Upper lobe of right lung (tissue), 1 donor: ENCODE data around the gene ERICH6. TPM values are rescaled to one million over a fixed set of nuclear protein-coding genes. Genes with fewer than 3 reads are reported as not detected.

Experiments
- ATAC-seq: fragments of 200-7000 bp; cut with Tn5 transposase; one replicate; pipeline ENCODE4 v1.9.1; 2020; ENCODE audit warnings: mild to moderate bottlenecking, moderate library complexity
- DNase-seq: peaks from one replicate; pipeline ENCODE4 v3.0.0-alpha.2; 2020
- H3K27ac ChIP-seq: fragments of 200-600 bp; one replicate; pipeline ENCODE4 v1.8.0; 2022
- H3K27me3 ChIP-seq: fragments of 200-600 bp; one replicate; pipeline ENCODE4 v1.8.0; 2022; ENCODE audit warnings: mild to moderate bottlenecking
- H3K36me3 ChIP-seq: fragments of 200-600 bp; one replicate; pipeline ENCODE4 v1.8.0; 2022
- H3K4me1 ChIP-seq: fragments of 200-600 bp; one replicate; pipeline ENCODE4 v1.8.0; 2022
- H3K4me3 ChIP-seq: fragments of 200-600 bp; one replicate; pipeline ENCODE4 v1.8.0; 2022; ENCODE audit warnings: mild to moderate bottlenecking
- H3K9me3 ChIP-seq: fragments of 200-600 bp; one replicate; pipeline ENCODE4 v1.8.0; 2022
- intact Hi-C: fragments of 100-400 bp; cut with DNase I; formaldehyde crosslinking; loops from one replicate; pipeline ENCODE4 v1.11.0; 2022
- total RNA-seq: library from RNA; stranded (reverse); fragmentation: NEBNext Ultra II Directional; extraction: Animal tissue kit (Norgen Biotek cat#: 25700); gene quantifications from one replicate; pipeline ENCODE4 v1.2.1, GENCODE V29; 2021
- TF ChIP-seq, protein P1 (sequence below): fragments of 200-600 bp; IDR thresholded peaks from one replicate; pipeline ENCODE4 v1.8.0; 2022; ENCODE audit warnings: antibody characterized with exemption
- donor health status: DM: no; HTN: yes; CAD: no; lungs with severe emphysema.

ERICH6 gene
- total RNA-seq, 1 donor from 2014 or later, result not detected

- no peak for ATAC-seq
- no peaks in the 10 kb centered on the region for H3K27me3 ChIP-seq
- DNase-seq, result no peak
- no peaks in the 10 kb centered on the region for H3K36me3 ChIP-seq
- H3K9me3 ChIP-seq, result no peaks in the 10 kb centered on the region
- no peaks in the 10 kb centered on the region for H3K4me1 ChIP-seq
- no peak overlapping the region for H3K4me3 ChIP-seq
- H3K27ac ChIP-seq, result no peak overlapping the region
- TF ChIP-seq, protein P1, sequence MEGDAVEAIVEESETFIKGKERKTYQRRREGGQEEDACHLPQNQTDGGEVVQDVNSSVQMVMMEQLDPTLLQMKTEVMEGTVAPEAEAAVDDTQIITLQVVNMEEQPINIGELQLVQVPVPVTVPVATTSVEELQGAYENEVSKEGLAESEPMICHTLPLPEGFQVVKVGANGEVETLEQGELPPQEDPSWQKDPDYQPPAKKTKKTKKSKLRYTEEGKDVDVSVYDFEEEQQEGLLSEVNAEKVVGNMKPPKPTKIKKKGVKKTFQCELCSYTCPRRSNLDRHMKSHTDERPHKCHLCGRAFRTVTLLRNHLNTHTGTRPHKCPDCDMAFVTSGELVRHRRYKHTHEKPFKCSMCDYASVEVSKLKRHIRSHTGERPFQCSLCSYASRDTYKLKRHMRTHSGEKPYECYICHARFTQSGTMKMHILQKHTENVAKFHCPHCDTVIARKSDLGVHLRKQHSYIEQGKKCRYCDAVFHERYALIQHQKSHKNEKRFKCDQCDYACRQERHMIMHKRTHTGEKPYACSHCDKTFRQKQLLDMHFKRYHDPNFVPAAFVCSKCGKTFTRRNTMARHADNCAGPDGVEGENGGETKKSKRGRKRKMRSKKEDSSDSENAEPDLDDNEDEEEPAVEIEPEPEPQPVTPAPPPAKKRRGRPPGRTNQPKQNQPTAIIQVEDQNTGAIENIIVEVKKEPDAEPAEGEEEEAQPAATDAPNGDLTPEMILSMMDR, result no peak
- intact Hi-C loops, result no loop called here
These were observed 31.0 kb upstream of the ERICH6 start for GRCh38 chr3:150734795-150735119.

- Histone ChIP-seq H3K9me3 (no peaks in the 10 kb centered on the region), H3K4me1 (no peaks in the 10 kb centered on the region), H3K27ac (no peak overlapping the region), H3K36me3 (no peaks in the 10 kb centered on the region), H3K27me3 (no peaks in the 10 kb centered on the region), H3K4me3 (no peak overlapping the region)
- TF ChIP-seq, protein P1, result no peak
- no peak for DNase-seq
- ATAC-seq, result no peak
- intact Hi-C loops, result no loop called here
These were observed 30.4 kb upstream of the ERICH6 start for GRCh38 chr3:150733936-150734794.

- H3K27me3 ChIP-seq, result no peaks in the 10 kb centered on the region
- no peaks in the 10 kb centered on the region for H3K4me1 ChIP-seq
- intact Hi-C loops, result no loop called here
- no peaks in the 10 kb centered on the region for H3K36me3 ChIP-seq
- no peak overlapping the region for H3K27ac ChIP-seq
- no peak for DNase-seq
- TF ChIP-seq, protein P1, result no peak
- no peak for ATAC-seq
- H3K9me3 ChIP-seq, result no peaks in the 10 kb centered on the region
- no peak overlapping the region for H3K4me3 ChIP-seq
These were observed 29.7 kb upstream of the ERICH6 start for GRCh38 chr3:150733373-150733935.

DNA sequence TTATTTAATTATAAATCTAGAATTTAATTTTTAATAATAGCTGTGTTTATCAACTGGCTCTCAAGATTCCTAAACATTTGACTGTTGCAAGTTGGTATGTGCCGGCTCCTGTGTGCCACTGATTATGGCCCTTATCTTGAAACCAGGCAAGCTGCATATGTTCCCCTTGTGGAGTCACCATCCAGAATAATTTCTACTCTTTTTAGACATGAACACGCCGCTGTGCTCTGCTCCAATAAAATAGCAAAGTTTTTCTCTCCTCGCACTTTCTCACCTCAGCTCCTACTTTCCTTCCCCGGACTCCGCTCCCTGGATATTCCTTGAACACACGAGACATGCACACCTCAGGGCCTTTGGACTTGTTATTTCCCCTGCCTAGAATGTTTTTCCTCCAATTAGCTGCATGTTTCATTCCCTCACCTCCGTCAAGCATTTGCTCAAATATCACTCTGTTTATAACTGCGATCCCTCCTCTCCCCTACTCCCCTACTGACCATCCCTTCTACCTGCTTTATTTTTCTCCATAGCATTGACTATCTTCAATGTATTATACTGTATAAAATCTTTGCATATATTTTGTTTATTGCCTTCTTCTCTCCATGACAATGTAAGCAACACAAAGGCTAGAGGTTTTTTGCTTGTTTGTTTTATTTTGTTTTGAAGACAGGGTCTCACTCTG, 26.1 kb upstream of the ERICH6 start:
- ATAC-seq (no peak), DNase-seq (no peak)
- Histone ChIP-seq H3K36me3 (no peaks in the 10 kb centered on the region), H3K27me3 (no peaks in the 10 kb centered on the region), H3K27ac (no peak overlapping the region), H3K4me1 (no peaks in the 10 kb centered on the region), H3K4me3 (no peak overlapping the region), H3K9me3 (no peaks in the 10 kb centered on the region)
- intact Hi-C loops, result loop anchor here (10.0 kb wide), 1 partner anchor 135 kb away; no protein-coding TSS in a partner anchor
- TF ChIP-seq, protein P1, result no peak

DNA sequence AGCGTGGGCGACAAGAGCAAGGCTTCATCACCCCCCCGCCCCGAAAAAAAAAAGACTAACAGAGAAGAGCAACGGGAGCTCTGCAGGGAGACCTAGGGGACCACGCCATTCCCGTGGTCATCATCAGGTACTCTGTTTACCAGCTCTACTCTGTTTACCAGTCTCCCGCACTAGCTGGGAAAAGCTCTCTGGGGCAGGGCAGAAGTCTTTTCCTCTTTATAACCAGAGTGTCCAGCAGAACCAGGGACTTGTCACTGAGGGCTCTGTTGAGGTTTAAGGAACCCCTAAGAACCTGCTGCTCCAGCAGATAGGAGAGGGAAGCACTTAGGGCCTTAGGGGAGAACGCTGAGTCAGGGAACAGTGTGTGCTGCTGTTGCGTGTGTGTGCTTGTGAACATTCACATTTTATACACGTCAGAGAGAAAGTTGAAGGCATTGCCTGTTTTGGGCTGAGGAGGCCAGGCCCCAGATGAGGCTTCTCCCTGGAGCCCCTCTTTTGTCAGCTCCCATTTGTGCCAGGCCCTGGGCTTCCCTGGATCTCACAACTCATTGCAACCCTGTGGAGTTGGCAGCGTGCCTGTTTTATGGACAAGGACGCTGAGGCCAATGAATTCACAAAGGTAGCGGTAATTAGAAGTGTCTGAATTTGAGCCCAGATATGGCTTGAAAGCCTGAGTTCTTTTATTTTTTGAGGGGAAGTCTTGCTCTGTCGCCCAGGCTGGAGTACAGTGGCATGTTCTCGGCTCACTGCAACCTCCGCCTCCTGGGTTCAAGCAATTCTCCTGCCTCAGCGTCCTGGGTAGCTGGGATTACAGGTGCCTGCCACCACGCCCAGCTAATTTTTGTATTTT, 24.2 kb upstream of the ERICH6 start:
- ATAC-seq (peak; percentile 58), DNase-seq (no peak)
- H3K4me3 ChIP-seq, result no peak overlapping the region
- H3K4me1 ChIP-seq, result no peaks in the 10 kb centered on the region
- H3K9me3 ChIP-seq, result no peaks in the 10 kb centered on the region
- no peaks in the 10 kb centered on the region for H3K36me3 ChIP-seq
- H3K27ac ChIP-seq, result no peak overlapping the region
- H3K27me3 ChIP-seq, result no peaks in the 10 kb centered on the region
- TF ChIP-seq, protein P1, result no peak
- intact Hi-C loops, result loop anchor here (10.0 kb wide), 1 partner anchor 137 kb away; no protein-coding TSS in a partner anchor
